Dermis blood vessel endothelial cell (primary cell): ENCODE measurements around the gene ABCG8. TPM values are rescaled to one million over a fixed set of nuclear protein-coding genes. Genes with fewer than 3 reads are reported as not detected.

Experiments
- DNase-seq: peaks from one replicate; pipeline ENCODE4 v3.0.0; 2010
- total RNA-seq: library from RNA; depleted of rRNA; stranded (reverse); fragments of >200 nt; gene quantifications from 2 replicates; pipeline ENCODE4 v1.2.3, GENCODE V29; 2014

The ABCG8 gene
- total RNA-seq = not detected in 2 replicates

GRCh38 chr2:43838560-43839267, at the start of gene ABCG8, which contains the start of gene ABCG5:
TSS of gene ABCG8 (plus strand) at chr2:43838971. CDS start at chr2:43839054, 83 bp downstream.
TSS of gene ABCG5 (minus strand) at chr2:43838839. CDS start at chr2:43838679, 160 bp downstream.
- DNase-seq = no peak

- no peak for DNase-seq
Observed at GRCh38 chr2:43790147-43790546, 48.6 kb upstream of the ABCG8 start.

DNA sequence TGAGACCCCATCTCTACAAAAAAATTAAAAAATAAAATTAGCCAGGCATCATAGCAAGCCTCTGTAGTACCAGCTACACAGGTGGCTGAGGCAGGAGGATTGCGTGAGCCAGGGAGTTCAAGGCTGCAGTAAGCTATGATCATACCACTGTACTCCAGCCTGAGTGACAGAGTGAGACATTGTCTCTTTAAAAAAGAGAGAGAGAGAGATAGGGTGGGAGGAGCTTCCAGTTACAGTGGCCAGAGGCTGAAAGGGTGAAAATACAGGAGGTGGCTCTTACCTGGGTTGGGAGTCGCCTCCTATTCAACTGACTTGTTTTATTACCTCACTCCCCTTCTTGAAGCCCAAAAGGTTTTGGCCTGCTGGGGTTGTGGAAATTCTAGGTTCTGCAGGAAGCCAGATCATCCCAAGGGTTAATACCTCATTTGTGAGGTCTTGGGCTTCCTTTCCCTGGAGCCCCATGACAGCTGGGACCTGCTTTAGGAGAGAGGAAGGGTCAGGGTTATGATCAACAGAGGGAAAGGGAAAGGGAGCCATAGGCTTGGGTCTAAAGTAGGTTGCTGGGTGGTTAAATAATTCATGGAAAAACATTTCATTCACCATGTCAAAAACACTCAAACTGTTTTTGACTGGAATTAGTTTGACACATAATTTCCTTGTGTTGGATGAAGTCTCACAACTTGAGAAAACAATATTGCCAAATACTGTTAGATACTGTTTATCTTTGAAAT, 47.6 kb upstream of the ABCG8 start:
- DNase-seq = no peak

- no peak for DNase-seq
Observed at GRCh38 chr2:43792653-43793052, 46.1 kb upstream of the ABCG8 start.

DNA sequence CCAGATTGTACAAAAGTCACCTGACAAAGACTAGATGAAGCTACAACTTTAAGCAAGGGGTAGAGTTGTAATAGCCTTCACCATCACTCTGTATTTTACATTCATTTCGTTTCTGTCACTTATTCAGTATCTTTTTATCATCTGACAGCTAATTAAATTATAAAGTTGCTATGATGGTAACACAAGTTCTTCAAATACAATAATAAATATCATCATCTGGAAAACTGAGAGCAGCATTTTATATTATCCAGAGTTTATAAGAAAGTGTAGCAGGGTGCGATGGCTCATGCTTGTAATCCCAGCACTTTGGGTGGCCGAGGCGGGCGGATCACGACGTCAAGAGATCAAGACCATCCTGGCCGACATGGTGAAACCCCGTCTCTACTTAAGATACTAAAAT, 43.8 kb upstream of the ABCG8 start:
- DNase-seq = no peak

DNA sequence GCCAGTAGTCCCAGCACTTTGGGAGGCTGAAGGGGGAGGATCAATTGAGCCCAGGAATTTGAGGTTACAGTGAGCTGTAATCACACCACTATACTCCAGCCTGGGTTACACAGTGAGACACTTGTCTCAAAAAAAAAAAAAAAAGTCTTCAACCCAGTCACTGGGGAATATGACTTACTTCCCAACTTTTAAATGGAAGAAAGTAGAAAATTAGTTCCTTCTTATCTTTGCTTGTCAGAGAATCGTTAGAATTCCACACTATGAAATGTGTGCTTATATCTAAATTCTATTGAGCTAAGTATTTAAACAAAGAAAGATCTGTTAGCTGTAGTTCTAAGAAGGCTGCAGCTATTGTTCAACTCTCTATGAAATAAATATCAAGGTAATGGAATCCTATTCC, 42.6 kb upstream of the ABCG8 start:
- DNase-seq = no peak

- peak; percentile 5 for DNase-seq
Observed at GRCh38 chr2:43798300-43798699, 40.5 kb upstream of the ABCG8 start.

GRCh38 chr2:43800894-43801293, 37.9 kb upstream of the ABCG8 start:
- no peak for DNase-seq

- DNase-seq = no peak
Observed at GRCh38 chr2:43802135-43802534, 36.6 kb upstream of the ABCG8 start.

- DNase-seq = no peak
Observed at GRCh38 chr2:43803113-43803512, 35.7 kb upstream of the ABCG8 start.

DNA sequence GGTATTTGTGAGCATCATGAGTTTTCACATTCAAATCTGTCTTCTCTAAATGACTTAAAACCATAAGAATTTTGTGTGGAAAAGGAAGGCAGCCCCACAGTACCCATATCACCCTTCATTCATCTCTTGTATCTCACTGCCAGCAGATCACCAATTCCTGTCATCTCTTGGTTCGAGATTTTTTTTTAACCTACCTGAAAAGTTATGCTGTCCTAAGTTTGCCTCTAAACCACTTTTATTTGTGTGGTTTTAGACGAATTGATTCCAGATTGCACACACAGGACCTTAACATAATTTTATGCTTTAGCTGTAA, 32.1 kb upstream of the ABCG8 start:
- no peak for DNase-seq

GRCh38 chr2:43810452-43810851, 28.3 kb upstream of the ABCG8 start:
- no peak for DNase-seq

DNA sequence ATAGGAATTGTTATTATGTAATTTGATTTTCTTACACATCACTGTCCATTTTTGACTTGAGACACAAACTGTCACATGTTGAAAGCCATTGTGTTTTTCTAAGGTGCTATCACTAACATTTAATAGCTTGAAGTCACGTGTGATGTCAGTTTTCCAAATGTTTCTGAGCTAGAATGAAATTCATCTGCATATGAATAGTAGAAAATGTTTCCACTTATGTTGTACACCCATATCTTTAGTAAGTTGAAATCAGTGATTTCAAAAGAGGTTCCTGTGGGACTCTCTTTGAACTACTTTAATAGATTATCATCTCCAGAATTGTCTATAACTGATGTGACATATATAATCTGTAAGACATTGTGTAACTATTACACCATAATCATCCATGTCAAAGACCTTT, 27.9 kb upstream of the ABCG8 start:
- no peak for DNase-seq

- DNase-seq = no peak
Observed at GRCh38 chr2:43812006-43812405, 26.8 kb upstream of the ABCG8 start.

- DNase-seq = no peak
Observed at GRCh38 chr2:43812947-43813346, 25.8 kb upstream of the ABCG8 start.

- DNase-seq = no peak
Observed at GRCh38 chr2:43814711-43815110, 24.1 kb upstream of the ABCG8 start.

DNA sequence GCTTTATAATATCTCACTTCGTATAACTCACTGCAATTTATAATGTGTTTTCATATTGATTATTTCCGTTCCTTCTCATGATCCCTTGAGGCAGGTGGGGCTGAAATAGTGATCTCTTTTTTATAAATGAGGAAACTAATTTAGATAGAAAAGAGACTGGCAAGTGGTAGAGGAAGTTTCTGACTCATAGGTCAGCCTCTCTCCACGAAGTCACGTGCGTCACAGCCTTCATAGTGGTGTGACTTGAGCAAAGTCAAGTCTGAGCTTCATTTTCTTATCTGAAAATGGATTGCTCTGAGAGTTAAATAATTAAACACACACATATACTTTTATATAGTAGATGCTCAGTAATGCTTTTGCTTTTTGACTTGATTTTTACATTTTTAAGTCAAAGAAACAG, 20.0 kb upstream of the ABCG8 start:
- DNase-seq = peak; percentile 80

DNA sequence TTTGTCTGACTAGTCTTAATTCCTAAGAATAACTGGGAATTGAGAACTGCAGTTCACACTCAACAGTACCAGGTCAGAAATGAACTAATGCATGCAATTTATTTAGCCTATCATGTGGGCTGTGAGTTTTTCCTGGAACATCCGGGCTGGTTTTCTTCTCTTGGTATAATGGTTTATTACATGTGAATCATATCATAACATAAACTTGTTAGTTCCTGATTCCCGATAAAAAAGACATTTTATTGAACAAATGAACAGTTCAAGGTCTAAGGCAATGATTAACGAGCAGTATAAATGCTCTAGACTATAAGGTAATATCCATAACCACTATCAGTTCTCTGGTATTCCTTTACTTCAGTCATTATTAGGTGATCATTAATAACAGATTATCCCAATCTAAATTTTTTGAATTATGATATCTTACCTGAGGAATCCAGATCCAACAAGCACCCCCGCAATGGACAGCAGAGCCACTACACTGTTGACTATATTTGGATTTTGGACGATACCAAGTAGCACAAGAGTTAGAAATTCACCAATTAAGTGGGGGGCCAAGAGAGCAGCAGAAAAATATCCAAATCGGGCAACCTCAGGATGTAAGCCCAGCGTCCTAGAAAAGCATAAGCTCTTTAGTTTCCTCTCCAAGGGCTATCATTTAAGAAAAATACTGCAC, 19.1 kb upstream of the ABCG8 start:
- DNase-seq = no peak

GRCh38 chr2:43822839-43823238, 15.9 kb upstream of the ABCG8 start:
- no peak for DNase-seq

- no peak for DNase-seq
Observed at GRCh38 chr2:43823751-43824150, 15.0 kb upstream of the ABCG8 start.

DNA sequence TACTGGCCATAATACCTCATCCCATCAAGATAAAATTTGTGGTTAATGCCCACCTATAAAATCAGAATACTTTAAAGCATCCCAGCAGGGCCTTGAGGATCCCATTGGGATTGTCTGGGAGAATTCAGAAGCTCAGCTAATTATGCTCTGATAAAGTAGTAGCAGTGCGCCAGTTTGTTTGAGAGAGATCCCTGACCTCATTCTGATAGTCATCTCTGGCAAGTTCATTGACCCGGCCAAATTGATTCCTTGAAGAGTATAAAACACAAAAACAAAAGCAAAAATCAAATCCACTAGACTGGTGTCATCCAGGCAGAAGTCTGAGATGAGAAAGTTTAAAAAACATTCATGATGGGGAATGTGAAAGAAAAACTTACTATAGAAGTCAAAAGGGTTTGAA, 14.3 kb upstream of the ABCG8 start:
- no peak for DNase-seq

- no peak for DNase-seq
Observed at GRCh38 chr2:43824951-43825493, 13.7 kb upstream of the ABCG8 start.

- no peak for DNase-seq
Observed at GRCh38 chr2:43825841-43826240, 12.9 kb upstream of the ABCG8 start.
